GM12892 (cell line): ENCODE data around the gene FAM228B.

ENCODE experiments used
- POLR2A ChIP-seq: IDR thresholded peaks from 2 replicates; pipeline ENCODE4 v1.6.1; 2011; ENCODE audit warnings: low read depth, low read length, control low read depth
- POLR2AphosphoS5 ChIP-seq: IDR thresholded peaks from 2 replicates; pipeline ENCODE4 v1.6.1; 2011; ENCODE audit warnings: low read depth, low read length, control low read depth
- TAF1 ChIP-seq: IDR thresholded peaks from 2 replicates; pipeline ENCODE4 v1.6.1; 2011; ENCODE audit warnings: low read depth, mild to moderate bottlenecking, control low read depth, low read length, borderline replicate concordance

GRCh38 chr2:24199968-24200590, 76.8 kb downstream of the FAM228B start:
- no peak for TF ChIP-seq POLR2AphosphoS5
- TF ChIP-seq POLR2A, result no peak
- no peak for TF ChIP-seq TAF1
